GM18502 (cell line): ENCODE results near the gene RELL2.
"Not testable (repeated sequence)": the region's sequence is repeated elsewhere in the genome, so short reads cannot be mapped to it uniquely, and the experiment has no call there.

Experiments
- ATAC-seq: cut with Tn5 transposase; IDR thresholded peaks from one replicate; pipeline ENCODE4 v1.9.1; 2021; ENCODE audit warnings: mild to moderate bottlenecking; ENCODE audit not compliant: unreplicated experiment, poor library complexity

RELL2 gene, protein sequence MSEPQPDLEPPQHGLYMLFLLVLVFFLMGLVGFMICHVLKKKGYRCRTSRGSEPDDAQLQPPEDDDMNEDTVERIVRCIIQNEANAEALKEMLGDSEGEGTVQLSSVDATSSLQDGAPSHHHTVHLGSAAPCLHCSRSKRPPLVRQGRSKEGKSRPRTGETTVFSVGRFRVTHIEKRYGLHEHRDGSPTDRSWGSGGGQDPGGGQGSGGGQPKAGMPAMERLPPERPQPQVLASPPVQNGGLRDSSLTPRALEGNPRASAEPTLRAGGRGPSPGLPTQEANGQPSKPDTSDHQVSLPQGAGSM

DNA sequence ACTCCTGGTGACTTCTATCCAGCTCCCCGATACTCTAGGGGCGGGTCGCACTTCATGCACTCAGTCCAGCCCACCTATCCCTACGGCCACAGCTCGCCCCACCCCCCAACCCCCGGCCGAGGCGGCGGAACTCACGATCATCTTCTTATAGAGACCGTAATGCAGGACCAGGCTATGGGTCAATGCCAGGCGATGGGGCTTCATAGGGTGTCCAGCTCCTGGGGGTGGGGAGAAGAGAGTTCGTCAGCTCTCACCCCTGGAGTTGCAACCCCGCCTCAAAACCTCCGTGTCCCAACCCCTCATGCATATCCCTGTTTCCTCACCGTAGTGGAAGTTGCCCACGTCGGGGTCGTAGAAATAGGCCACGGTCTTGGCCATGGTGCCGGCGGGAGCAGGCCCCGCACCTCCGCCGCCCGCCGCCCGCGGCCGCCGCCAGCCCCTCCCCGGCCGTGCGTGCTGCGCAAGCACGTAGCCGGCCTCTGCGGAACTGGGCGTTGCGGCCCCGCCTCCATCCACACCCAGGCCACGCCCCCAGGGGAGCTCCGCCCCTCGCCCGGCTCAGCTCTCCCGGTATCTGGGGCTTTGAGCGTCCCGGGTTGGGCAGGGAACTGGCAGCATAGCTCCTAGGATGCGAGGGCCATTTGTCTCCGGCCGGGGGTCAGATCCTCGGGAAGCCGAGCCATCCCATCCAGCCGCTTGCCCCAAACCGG is at the start of gene RELL2, which contains the start of gene HDAC3:
Gene RELL2 (plus strand): TSS at position 585 of the 710 bp plus-strand sequence. CDS start 1,229 bp downstream, outside the sequence.
Gene HDAC3 (minus strand): TSS at position 437 of the 710 bp plus-strand sequence. CDS start 59 bp downstream, at position 378.
- peak; percentile 73 for ATAC-seq

DNA sequence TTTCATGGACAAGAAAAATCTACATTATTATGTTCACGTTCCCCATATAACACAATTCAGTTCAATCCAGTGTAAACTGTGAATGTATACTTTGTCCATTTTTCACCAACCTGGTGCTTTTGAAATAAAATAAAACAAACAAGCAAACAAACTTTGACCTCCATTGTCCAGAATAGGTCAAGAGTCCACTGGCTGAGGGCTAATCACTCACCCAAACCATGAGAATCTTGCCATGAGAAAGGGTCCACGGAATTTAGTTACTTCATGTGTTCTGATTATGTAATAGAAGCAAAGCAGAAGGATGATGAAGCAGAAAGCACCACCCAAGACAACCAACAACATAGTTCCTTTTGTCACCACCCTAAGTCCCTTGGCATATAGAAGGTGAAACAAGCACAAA is 46.7 kb upstream of the RELL2 start:
- ATAC-seq = no peak

DNA sequence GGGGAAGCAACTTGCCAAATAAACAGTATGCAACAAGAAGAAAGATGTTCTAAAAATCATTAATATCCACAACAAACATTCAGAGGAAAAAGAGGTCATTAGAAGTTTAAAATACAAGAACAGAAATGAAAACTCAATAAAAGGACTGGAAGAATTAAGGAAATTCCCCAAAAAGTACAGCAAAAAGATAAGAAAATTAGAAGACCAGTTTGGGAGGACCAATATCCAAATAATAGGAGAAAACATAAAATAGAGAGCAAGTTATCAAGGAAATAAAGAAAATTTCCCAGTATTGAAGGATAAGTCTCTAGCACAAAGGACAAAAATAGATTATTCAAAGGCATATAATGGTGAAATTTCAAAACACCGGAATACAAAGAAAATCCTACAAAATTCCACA is 39.9 kb upstream of the RELL2 start:
- no peak for ATAC-seq

DNA sequence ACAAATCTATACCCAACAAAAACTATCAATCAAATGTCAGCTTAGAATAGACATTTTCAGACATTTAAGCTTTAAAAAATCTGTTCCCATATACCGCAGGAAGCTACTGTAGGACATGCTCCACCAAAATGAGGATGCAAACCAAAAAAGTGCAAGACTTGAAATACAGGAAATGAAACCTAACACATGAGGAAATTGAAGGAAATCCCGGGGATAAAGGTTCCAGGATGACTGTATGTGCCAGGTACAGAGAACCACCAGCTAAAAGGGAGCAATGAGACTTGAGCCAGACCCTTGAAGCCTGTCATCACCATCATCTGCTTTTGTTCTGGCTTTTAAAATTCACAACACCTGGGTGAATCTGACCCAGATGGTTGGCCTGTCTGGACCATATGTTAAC is 39.4 kb upstream of the RELL2 start:
- peak; percentile 47 for ATAC-seq

DNA sequence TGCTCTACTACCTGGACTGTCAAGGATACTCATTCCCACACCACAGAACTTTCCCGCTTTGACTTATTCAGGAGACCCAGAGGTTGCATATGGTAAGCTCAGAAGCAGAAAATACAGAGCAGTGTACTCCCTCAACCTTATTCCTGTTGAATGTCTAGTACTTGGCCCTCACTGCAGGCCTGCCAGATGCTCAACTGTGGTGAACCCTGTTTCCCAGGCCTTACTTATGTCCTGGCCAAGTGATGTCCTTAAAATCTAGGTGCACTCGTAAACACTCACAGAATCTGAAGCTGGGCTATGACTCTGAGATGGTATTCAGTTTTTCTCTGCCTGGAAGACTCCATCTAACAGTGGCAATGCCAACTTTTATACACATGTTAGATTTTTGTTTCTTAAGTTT is 39.0 kb upstream of the RELL2 start:
- peak; percentile 31 for ATAC-seq

DNA sequence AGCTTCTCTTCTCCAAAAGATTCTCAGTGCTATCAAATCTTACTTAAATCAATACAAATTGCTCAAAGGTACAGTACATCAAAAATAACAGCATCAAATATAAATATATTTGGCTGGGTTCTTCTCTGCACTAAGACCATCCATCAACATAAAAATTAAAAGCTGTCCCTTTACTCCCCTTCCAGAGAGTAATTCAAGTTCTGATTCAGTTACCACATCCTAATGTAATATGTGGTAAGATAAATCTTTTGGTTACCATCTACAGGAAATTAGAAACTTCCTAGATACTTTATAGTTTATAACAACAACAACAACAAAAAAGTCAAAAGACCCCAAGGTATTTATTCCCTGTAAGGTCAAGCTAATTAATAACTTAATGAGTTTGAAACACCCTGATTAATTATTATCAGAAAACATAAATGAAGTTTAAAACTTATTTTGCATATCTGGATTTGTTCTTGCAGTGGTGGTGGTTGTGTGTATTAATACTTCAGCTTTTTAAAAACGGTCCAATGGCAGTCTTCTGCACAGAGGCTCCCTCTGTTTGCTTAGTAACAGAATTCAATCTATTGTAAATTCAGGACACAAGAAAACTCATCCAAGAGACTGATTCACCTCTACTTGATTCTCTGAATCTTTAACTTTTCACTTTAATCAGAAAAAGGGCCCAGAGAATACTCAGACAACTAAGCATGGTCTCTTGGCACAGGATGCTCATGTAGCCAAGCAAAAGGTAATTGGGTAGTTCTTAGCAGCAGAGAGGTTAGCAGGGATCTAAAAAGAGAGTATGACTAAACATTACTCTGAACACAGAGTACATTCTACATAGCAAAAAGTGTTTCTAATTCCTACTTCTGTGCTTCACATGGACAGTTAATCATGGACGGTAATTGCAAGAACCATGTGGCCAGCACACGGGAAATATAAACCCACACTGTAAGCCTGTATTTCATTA is 38.1 kb upstream of the RELL2 start:
- ATAC-seq = peak; percentile 66

- no peak for ATAC-seq
Measured at GRCh38 chr5:141602606-141603005, 34.2 kb upstream of the RELL2 start.

DNA sequence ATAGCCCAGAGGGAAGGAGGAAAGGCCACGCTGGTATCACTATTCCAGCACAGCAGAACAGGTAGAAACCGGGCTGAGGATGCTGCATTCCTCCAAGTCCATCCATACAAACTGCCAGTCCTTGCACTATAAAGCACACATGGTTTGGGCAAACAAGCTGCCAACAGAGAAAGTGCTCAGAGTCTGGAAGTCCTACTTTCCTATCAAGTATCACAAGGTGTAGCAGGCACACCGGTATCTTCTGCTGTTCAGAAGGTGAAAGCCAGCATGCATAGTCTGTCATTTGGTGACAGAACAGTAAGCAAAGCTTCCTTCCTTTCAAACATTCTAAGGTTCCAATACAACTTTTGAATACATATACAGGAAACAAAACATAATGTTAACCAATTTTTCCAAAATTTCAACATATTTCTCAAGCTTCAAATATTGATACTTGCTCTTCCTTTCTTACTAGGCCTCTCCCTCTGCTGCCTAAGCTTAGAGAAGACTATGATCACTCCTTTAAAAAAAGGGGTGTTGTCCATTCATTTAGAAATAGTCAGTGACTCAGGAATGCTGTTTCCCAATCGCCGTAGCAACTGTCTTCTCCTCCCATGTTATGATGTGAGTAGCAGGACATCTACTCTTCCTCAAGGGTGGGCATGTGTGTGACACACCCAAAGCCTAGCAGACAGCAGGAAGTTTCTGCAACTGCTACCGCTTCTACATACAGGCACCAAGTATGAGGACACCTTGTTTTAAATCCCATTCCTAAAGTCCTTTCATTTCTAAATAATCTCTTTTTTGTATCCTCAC is 32.7 kb upstream of the RELL2 start:
- no peak for ATAC-seq

GRCh38 chr5:141605523-141606277 is 31.1 kb upstream of the RELL2 start:
- peak; percentile 96 for ATAC-seq

- ATAC-seq = no peak
Measured at GRCh38 chr5:141608046-141608445, 28.8 kb upstream of the RELL2 start.

GRCh38 chr5:141608557-141608956 is 28.2 kb upstream of the RELL2 start:
- ATAC-seq = no peak

DNA sequence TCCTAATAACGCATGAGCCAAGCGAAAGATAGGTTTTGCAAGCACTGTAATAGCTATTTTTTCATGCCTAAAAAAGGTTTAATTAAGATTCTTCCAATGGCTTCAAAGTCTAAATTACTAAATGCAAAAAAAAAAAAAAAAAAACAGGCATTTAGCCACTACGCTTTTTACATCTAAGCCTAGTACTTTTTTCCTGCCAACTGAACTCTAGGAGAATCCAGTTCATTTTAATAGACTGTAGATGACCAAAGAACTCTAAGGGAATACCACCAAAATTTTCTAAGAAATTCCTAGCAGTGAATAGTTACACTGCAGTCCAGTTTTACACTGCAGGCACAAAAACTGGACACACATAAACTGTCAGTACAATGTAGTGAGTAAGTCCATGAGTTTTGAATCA is 27.8 kb upstream of the RELL2 start:
- ATAC-seq = no peak

GRCh38 chr5:141609921-141610320 is 26.9 kb upstream of the RELL2 start:
- ATAC-seq = not testable (repeated sequence)

GRCh38 chr5:141611289-141611688 is 25.5 kb upstream of the RELL2 start:
- no peak for ATAC-seq

DNA sequence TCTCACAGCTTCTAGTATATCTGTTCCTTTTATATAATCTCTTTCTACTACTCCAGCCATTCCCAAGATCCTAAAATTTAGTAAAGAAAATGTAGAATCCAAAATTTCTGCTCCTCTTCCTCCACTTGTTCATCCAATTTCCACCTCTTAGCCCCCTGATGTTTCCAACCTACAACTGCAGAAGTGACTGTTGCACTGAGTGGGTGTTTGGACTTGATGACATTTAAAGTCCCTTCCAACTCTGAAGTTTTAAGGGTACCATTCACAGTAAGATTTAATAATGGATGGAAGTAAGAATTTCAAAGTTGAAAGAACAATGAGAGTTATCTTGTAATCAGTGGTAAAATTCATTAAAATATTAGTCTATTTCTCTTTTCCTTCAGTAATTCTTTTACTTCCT is 23.5 kb upstream of the RELL2 start:
- no peak for ATAC-seq

- ATAC-seq = no peak
Measured at GRCh38 chr5:141615991-141616720, 20.6 kb upstream of the RELL2 start.

DNA sequence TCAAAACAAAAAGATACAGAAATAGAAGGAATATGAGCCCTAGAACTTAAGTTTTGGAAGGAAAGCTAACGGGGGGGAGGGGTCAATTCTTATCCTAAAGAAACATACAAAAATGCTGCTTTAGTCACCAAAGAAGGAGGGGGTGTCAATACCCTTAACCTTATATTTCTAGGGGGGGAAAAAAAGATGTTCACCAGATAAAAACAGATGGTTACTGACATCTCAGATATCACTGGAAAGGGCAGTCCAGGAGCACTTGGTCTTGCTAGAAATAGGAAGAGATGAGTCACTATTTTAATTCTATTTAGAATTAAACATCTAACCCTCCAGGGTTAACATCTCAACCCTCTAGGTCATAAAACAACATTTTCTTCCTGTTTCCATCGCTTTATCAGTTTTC is 19.7 kb upstream of the RELL2 start:
- no peak for ATAC-seq

DNA sequence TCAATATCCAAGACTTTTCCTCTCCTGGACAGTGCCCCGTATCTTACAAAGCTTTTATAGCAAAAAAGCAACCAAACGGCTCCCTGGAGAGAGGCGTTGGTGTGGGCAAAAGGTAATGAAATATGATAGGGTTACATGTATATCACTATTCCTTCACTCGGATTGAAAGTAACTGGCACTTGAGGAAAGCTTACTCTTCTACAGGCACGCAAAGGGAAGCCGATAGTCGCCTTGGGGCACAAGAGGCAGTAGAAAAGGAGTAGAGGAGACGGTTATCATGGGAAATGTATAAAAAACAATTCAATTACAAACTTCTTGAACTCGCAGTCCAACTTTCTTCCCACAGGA is 19.1 kb upstream of the RELL2 start:
- ATAC-seq = no peak
